HCT116 (cell line): ENCODE measurements around the gene THBD.

Experiments used
- MAX ChIP-seq: IDR thresholded peaks from 2 replicates; pipeline ENCODE4 v1.6.1; 2012
- TF ChIP-seq, protein P1 (sequence below), 3 experiments: fragments of 200-600 bp in 1 of 3; sonication (generic) in 1 of 3; IDR thresholded peaks in 2 of 3; conservative IDR thresholded peaks in 1 of 3; 2 replicates each; pipeline ENCODE4 v1.5.1; 2012 to 2017; ENCODE audit warnings: low read depth in 2 of 3, low read length in 2 of 3, antibody characterized with exemption in 1 of 3, borderline replicate concordance in 1 of 3, control low read depth in 1 of 3, mild to moderate bottlenecking in 1 of 3, mixed read lengths in 1 of 3, mixed run types in 1 of 3, moderate library complexity in 1 of 3; ENCODE audit not compliant: insufficient read depth in 1 of 3

- no peak for TF ChIP-seq MAX
- TF ChIP-seq, protein P1, sequence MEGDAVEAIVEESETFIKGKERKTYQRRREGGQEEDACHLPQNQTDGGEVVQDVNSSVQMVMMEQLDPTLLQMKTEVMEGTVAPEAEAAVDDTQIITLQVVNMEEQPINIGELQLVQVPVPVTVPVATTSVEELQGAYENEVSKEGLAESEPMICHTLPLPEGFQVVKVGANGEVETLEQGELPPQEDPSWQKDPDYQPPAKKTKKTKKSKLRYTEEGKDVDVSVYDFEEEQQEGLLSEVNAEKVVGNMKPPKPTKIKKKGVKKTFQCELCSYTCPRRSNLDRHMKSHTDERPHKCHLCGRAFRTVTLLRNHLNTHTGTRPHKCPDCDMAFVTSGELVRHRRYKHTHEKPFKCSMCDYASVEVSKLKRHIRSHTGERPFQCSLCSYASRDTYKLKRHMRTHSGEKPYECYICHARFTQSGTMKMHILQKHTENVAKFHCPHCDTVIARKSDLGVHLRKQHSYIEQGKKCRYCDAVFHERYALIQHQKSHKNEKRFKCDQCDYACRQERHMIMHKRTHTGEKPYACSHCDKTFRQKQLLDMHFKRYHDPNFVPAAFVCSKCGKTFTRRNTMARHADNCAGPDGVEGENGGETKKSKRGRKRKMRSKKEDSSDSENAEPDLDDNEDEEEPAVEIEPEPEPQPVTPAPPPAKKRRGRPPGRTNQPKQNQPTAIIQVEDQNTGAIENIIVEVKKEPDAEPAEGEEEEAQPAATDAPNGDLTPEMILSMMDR (IDR thresholded peaks at IDR 0.05 in 2 of 3, conservative IDR thresholded peaks at IDR 0.05 in 1 of 3; ENCODE audit: borderline replicate concordance in 1 of 3, insufficient read depth in 1 of 3, low read depth in 2 of 3, low read length in 2 of 3) = no peak
These were observed 35.4 kb upstream of the THBD start for GRCh38 chr20:23084845-23085365.
